ENCODE results near the gene RPL36AL.
"Not testable (repeated sequence)": the region's sequence is repeated elsewhere in the genome, so short reads cannot be mapped to it uniquely, and the experiment has no call there.

Gene RPL36AL

DNA sequence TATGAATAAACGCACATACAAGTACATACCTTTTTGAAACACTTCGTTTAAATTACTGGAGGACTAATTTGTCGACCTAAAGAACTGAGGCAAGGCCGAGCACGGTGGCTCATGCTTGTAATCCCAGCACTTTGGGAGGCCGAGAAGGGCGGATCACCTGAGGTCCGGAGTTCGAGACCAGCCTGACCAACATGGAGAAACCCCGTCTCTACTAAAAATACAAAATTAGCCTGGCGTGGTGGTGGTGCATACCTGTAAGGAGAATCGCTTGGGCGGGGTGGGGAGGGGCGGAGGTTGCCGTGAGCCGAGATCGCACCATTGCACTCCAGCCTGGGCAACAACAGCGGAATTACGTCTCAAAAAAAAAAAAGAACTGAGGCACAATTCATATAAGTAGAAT lies 1.2 kb downstream of the RPL36AL start:
- not testable (repeated sequence) for DNase-seq

DNA sequence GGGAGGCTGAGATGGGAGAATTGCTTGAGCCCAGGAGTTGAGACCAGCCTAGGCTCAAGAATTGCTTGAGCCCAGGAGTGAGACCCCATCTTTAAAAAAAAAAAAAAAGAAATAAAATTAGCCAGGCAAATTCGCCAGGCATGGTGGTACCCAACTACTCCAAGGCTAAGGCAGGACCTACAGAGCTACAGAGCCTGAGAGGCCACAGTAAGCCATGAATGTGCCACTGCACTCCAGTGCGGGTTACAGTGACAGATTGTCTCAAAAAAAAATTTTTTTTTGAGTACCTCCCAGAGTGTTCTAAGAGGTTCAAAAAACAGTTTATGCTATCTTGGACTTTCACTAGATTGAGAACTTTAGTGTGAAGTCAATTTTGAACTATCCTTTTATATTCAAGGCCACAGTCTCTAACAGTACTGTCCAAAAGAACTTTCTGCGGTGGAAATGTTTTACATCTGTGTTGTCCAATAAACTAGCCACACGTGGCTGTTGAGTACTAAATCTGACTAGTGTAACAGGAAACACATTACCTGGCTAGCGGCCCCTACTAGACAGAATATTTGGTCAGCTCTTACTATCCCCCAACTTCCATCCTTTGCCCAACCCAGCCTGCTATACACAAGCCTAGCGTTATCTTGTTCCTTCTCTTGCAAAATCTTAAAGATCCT lies 2.4 kb downstream of the RPL36AL start:
- no peak for DNase-seq

- no peak for DNase-seq
Observed at GRCh38 chr14:49615776-49616175, 4.7 kb downstream of the RPL36AL start.

DNA sequence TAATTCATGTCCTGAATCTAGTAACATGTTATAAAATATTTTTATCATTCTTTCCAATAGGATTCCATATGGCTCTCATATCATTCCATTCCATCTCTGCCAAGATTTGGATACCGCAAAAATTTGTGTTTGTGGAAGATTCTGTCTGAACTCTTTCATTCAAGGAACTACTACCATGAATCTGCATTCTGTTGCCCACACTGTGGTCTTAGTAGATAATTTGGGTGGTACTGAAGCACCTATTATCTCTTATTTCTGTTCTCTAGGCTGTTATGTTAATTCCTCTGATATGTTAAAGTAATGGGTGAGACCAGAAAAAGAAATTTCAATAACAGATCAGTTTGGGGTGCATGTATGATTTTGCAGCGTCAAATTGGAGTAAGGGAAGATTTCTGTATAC lies 6.2 kb downstream of the RPL36AL start:
- DNase-seq: no peak

- no peak for DNase-seq
Observed at GRCh38 chr14:49612671-49613070, 7.8 kb downstream of the RPL36AL start.

- DNase-seq: no peak
Observed at GRCh38 chr14:49612251-49612650, 8.2 kb downstream of the RPL36AL start.

DNA sequence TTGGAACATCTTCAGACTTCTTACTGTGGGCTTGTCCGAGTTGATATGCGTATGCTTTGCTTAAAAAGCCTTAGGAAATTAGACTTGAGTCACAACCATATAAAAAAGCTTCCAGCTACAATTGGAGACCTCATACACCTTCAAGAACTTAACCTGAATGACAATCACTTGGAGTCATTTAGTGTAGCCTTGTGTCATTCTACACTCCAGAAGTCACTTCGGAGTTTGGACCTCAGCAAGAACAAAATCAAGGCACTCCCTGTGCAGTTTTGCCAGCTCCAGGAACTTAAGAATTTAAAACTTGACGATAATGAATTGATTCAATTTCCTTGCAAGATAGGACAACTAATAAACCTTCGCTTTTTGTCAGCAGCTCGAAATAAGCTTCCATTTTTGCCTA lies 12.8 kb downstream of the RPL36AL start:
- DNase-seq: no peak

- DNase-seq: peak; percentile 82
Observed at GRCh38 chr14:49598485-49599300, 21.7 kb downstream of the RPL36AL start, which contains the start of gene LRR1. Gene LRR1, plus strand, starts transcription at chr14:49598940. Its CDS starts 81 bp downstream, at chr14:49599021.

- DNase-seq: no peak
Observed at GRCh38 chr14:49598189-49598484, 22.3 kb downstream of the RPL36AL start.

DNA sequence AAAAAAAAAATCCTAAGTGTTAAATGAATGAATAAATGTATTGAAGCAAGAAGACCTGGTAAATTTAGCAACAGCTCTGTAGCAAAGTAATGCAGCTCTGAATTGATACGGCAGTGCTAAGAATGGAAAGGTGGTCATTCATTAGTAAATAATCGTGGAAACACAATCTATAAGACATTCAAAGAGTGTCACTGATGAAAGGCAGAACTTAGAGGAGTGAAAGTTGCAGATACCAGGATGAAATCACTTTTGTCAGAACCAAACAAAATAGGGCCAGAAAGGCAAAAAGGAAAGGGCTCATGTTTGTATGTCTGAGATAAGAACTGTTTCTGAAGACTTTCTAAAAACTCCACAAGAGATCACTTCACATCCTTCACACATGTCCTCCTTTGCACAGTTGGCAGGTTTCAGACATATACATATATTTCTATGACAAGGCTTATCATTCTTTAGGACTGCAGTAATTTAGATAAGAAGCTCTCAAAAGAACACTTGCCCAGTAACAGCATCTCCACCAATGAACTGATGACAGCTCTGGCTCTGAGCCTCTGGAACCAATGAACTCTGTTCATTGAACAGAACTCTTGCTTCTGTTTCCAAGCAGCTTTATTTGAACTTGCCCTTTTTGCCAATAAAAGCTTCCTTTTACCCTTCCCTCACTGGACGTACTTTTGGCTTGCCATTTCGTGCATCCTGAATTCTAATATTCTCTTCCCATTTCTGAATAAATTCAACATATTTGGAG lies 25.9 kb downstream of the RPL36AL start:
- no peak for DNase-seq

DNA sequence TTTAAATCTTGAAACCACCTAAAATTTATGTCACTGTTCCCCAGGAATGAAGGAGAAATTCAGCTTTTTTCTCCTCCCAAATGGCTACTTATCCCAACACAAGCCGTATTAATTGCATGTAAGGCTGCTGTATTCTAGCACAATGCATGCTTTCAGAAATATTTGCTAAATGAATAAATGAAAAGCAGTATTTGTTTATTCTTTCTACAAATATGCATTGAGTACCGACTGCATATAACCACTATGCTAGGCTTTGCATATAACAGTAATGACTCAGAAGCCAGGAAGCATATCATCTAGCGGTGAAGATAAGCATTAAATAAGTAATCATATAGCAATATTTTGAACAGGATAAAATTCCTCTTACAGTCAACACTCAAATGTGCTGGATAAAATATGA lies 27.4 kb downstream of the RPL36AL start:
- no peak for DNase-seq

GRCh38 chr14:49589387-49589786 lies 31.0 kb downstream of the RPL36AL start:
- no peak for DNase-seq

DNA sequence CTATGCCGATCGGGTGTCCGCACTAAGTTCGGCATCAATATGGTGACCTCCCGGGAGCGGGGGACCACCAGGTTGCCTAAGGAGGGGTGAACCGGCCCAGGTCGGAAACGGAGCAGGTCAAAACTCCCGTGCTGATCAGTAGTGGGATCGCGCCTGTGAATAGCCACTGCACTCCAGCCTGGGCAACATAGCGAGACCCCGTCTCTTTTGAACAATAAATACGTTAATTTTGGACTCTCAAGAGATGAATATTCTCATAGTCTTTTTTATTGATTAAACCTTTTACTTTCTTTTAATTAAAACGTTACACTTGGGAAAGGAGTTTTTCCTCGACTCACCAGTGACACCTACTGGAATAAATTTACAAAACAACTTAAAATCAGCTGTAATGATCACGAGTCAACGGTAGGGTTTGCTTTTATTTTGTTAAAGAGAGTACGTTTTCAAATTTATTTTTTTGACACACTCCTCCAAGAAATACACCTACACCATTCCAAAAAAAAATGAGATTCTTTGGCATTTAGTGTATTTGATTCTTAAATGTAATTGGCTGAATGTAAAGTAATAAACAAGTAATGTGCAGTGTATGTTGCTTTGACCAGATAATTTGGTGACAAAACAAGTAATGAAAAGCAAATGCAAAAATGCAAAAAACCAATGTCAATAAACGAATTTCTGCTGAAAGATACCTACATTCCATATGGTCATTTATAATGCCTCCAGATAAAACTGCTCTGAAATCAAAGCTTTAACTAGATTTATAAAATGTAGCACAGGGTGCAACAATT lies 33.6 kb downstream of the RPL36AL start:
- DNase-seq: peak; percentile 62

DNA sequence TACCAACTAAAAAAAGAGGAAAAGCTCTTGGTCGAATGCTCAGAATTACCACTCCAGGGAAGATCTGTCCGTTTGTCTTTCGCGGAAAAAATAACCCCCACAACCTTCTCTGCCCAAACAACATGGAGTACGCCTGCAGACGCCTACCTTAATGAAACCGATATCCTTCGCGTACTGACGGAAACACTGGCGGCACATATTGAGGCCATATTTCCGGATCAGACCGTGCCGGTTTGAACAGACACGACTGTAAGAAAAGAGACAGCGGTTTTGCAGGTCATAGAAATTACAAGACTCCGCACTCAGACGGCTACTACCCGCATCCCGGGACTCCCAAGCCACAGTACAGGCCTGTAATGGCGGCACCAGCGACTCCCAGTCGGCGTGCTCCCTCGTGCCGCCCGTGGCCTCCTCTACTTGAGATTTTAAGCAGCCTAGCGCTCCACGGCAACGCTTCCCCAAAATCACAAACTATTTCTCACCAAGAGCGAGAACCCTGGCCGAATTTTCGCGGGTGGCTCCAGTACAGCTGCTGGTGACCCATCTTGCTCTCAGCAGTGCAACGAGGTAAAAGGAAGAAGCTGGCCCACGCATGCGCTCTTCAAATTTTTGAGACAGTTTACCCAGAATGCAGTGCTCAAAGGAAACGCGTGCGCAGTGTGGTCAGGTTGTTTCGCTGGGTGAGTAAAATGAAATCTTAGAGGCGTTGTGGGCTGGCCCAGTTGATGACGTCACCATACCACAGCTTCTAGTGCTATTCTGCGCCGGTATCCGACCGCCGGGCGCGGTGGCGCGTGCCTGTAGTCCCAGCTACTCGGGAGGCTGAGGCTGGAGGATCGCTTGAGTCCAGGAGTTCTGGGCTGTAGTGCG lies 34.4 kb downstream of the RPL36AL start, which contains the start of gene RPS29:
Gene RPS29, minus strand, starts transcription at position 578 of the 870 bp plus-strand sequence. Its CDS starts 34 bp downstream, at position 544.
- peak; percentile 95 for DNase-seq

DNA sequence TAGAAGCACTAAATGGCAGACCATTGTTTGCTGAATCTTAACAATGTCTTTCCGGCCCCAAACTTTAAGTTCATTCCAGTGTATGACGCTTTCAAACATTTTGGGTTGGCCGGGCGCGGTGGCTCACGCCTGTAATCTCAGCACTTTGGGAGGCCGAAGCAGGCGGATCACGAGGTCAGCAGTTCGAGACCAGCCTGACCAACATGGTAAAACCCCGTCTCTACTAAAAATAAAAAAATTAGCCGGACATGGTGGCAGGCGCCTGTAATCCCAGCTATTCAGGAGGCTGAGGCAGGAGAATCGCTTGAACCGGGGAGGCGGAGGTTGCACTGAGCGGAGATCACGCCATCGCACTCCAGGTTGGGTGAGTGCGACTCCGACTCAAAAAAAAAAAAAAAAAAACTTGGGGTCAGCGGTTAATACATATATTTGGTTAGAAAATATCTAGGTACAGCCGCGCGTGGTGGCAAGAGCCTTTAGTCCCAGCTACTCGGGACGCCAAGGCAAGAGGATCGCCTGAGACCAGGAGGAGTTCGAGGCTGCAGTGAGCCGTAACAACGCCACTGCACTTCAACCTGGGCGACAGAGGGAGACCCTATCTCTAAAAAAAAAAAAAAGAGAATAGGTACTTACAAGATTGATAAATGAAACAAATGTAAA lies 35.3 kb downstream of the RPL36AL start:
- DNase-seq: peak; percentile 14

- DNase-seq: no peak
Observed at GRCh38 chr14:49584058-49584457, 36.4 kb downstream of the RPL36AL start.

DNA sequence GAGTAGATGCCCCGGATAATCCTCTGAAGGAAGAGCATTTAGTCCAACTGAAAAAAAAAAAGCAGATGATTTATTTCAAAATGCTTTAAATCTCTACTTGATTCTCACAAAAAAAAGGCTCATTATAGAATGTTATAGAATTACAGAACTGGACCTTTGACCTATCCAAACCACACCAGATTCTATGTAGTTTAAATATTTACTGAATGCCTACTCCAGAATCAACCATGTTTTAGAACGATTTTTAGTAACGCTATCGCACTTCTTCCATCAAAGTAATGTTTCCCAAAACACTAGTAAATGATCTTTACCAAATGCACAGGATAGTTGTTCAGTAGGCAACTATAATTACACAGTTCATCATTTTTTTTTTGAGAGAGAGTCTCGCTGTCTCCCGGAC lies 36.8 kb downstream of the RPL36AL start:
- DNase-seq: no peak

- no peak for DNase-seq
Observed at GRCh38 chr14:49582113-49582977, 38.1 kb downstream of the RPL36AL start.

DNA sequence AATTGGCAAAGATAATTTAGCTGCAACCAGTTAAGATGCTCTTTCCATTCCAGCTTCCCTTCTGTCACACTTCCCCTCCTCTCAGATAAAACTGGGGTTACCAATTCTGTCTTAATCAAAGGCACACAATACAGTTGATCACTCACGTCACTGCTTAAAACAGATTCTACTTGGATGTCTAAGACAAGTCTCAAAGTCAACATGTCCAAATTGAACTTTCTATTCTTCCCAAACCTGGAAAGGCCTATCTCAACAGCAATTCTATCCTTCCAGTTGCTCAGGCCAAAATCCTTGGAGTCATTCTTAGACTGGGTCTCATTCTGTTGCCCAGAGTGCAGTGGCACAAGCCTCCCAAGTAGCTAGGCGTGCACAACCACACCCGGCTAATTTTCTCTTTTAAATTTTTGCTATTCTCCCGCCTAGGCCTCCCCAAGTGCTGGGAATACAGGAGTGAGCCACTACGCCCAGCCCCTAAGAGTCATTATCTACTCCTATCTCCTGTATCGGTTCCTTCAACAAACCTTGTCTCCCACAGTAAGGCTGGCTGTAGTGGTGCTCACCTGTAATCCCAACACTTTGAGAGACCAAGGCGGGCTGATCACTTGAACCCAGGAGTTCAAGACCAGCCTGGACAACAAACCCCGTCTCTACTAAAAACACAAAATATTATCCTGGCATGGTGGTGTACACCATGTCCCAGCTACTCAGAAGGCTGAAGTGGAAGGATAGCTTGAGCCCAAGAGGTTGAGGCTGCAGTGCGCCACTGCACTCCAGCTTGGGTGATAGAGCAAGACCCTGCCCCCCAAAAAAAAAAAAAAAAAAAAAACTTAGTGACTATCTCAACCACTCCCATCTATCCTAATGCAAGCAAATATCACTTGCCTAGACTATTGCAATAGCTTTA lies 39.0 kb downstream of the RPL36AL start:
- no peak for DNase-seq

Data from stimulated activated naive CD4-positive, alpha-beta T cell treated with Interleukin-2 at 50 U/mL for 16 hours (primary cell).